Lung microvascular endothelial cell (primary cell): ENCODE measurements around the gene MCF2L. TPM values are rescaled to one million over a fixed set of nuclear protein-coding genes. Genes with fewer than 3 reads are reported as not detected.

Source experiments
- DNase-seq, 2 donors: peaks; one replicate each; pipeline versions ENCODE4 v3.0.0 to v3.0.0-alpha.2; 2010; ENCODE audit warnings: low read depth in 2 of 2
- total RNA-seq: library from RNA; depleted of rRNA; stranded (reverse); fragments of >200 nt; gene quantifications from 2 replicates; pipeline ENCODE4 v1.2.1, GENCODE V29; 2014

The MCF2L gene
- total RNA-seq, 1 donor from 2014 or later, result 10.9 TPM

DNA sequence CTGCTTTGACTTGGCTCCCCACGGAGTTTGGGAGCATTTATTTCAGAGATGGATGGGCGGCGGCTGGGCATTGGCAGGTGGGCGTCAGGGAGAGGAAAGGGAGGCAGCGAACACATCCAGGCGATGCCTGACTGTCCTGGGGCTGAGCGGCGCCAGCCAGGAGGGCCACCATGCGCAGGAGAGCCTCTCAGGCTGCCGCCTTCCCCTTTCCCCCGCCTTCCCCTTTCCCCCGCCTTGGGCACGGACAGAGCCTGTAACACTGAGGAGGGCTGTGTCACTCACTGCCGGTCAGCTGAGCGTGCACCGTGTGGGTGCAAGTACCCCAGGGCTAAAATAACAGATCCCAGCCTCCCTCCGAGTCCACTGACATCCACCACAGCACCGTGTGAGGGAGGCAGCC is 11.4 kb downstream of the MCF2L start:
- no peak for DNase-seq

DNA sequence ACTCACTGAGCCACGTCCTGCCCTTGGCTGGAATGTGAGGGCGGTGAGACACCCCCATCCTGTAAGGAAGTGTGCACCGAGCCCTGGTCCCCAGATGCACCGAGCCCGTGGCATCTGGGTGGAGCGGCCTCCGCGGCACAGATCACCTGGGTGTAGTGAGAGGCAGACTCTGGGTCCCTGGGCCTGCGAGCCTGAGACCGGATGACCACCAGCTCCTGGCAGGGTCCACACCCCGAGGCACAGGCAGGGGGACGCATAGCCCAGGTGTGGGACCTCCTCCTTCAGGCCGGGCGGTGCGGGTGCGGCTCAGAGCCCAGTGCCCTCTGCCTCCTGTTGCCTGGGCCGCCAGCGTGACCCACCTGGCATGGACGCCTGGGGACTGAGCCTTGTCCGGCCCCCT is 12.4 kb downstream of the MCF2L start:
- DNase-seq, result no peak

DNA sequence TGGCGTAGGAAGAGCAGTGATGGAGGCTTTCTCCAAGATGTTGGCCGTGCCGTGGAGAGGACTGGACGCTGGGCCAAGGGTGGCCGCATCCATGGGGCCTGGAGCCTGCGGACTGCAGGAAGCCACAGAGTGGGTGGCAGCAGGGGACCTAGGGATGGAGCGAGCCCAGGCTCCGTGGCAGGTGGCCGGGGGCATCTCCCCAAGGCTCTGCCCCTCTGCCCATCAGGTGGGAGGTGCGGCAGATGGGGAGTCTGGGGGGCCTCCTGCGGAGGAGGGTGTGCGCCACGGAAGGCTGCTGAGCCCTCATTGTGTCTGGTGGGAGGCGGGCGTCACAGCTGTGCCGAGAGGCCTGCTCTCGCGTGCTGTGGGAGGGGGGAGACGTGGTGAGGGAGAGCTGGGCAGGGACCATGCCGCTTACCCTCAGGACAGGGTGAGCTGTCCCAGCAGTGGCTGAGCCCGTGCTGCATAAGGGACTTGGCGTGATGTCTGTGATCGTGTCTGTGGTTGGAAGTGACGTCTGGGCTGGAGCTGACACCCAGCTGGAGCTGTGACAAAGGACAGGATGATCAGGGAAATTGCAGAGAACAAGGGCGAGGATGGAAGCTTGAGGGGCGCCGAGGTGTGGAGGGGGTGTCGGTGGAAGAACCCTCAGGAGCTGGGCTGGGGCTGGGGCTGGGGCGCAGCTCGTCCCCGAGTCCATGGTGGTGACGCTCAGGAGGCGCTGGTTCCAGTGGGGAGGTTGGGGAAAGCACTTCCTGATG is 13.4 kb downstream of the MCF2L start:
- DNase-seq, result no peak

DNA sequence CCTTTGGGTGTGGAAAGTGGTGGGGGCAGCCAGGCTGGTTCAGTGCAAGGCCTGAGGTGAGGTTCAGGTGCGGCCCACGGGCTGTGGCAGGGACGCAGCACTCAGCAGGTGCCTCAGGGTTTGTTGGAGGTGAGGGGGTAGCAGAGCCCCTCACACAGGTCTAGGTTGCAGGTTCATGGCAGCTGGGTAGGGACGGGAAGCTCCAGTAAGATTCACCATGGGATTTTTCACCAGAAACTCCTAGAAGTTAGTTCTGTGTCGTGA is 14.0 kb downstream of the MCF2L start:
- no peak for DNase-seq

DNA sequence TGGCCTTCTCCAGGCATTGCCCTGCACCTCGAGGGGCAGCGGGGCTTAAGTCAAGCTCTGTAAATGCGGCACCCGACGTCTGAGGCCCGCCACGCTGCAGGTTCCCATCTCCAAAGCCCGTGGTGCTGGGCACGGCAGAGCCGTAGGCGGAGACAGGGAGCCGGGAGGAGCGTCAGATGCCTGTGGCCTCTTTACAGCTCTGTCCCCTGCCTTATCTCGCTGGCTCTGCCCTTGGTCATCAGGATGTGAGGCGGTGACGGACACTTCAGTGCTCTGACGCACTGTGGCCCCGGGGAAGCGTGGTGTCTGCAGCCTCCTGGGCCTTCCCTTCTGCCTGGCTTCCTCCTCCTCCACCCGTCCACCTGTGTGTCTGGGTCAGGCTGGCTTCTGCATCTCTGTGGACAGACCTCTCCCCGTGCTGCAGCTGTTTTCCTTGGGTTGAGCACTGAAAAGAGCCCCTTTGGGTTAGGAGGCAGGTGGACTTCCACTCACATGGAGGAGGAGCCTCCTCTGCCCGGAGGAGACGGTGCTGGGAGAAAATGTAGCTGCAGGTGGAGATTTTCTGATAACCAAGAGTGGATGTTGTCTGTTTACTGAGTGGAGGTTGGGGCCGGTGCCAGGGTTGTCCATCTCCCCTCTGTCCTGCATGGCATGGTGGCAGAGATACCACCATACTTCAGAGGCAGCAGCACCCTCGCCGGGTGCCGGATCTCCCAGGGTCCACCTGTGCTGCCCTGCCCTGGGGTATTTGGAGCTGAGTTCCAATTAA is 14.6 kb downstream of the MCF2L start:
- no peak for DNase-seq

DNA sequence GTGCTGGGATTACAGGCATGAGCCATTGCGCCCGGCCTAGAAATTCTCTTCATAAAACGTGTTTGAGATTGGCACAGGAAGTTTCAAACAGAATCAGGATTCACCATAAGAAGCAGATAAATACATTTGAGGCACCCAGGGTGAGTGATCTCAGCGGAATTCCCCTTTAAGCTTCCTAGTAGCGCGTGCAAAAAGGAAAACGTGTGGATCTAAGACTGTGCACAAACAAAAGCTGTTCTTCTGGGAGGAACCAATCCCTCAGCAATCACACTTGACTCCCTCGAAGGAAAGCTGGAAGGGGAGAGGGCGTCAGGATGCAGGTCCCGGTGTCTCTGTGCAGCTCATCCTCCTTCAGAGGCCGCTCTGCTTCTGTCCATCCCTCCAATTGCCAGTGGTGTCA is 15.5 kb downstream of the MCF2L start:
- DNase-seq, result no peak

DNA sequence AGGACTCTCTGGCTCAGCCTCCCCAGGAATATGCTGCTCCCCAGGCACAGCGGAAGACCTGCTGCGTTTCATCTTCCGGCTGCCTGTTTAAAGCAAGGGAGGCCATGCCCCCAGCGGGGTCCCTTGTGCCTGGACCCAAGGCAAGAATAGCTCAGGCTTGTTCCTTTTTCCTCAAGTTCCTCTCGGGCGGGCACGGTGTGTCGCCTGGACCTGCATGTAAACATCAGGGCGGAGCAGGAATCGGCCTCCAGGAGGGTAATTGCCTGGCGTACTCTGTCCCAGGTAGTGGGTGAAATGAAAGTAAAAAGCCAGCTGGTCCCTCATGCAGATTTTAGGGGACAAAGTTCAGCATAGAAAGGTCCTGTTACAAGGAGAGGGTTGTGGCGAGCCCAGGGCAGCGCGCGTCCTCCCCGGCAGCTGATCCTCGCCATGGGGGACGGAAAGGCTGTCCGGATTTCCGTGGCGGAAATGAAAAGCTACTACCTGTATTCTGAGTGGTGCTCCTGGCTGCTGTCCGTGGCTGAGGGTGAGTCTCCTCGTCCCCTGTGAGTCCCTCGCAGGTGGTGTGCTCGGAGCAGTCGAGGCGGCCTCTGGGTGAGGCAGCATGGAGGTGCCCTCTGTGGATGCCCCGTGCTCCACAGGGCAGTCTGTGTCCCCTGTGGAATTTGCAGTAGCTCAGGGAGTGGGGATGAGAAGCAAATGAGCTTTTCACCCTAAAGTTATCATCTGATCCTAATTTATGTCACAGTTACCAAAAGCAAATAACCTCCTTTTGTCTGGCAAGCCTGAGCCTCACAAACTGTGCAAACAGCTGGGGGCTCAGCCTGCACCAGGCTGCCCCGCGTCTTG is 16.2 kb downstream of the MCF2L start:
- DNase-seq, result no peak

DNA sequence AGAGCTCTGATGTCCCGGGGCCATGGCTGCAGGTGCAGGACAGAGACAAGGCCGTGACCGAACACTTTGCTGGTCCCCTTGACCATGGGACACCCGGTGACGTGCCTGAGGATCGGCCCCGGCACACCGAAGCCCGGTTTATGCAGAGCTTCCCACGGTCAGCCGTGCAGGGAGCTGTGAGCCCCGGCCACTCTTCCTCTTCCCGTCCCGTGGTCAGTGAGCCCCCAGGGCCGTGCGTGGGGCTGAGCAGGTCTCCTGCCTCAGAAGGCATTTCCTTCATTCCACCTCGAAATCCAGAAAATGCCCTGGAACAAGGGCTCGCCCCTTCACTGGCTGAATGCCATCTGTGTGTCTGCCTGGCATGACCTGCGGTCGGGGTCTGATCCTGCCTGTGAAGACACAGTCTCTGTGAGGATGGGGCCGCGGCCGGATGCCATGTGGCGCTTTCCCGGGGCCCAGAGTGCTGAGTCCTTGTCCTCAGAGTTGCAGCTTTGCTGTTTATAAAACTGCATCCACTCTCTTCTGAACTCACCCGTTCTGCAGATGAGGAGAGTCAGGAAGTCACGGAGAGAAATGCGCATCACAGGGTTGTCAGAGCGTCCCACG is 16.9 kb downstream of the MCF2L start:
- no peak for DNase-seq

DNA sequence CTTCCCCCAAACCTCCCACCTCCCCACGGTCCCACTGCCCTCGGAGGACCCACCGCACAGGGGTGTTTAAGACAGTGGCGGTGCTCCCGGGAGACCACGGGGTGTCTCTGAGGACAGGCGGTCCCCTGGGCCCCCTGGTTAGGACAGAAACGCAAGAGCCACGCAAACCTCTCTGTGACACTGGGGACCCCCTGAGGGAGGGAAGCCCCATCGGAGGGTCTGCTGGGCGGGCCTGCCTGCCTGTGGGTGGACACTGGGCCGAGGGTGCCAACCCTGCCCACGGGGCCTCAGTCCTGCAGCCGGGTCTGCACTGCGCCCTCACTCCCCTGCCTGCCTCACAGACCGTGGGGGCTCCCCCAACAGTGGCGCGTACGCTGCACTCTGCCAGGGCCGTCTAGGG is 17.5 kb downstream of the MCF2L start:
- DNase-seq, result no peak

DNA sequence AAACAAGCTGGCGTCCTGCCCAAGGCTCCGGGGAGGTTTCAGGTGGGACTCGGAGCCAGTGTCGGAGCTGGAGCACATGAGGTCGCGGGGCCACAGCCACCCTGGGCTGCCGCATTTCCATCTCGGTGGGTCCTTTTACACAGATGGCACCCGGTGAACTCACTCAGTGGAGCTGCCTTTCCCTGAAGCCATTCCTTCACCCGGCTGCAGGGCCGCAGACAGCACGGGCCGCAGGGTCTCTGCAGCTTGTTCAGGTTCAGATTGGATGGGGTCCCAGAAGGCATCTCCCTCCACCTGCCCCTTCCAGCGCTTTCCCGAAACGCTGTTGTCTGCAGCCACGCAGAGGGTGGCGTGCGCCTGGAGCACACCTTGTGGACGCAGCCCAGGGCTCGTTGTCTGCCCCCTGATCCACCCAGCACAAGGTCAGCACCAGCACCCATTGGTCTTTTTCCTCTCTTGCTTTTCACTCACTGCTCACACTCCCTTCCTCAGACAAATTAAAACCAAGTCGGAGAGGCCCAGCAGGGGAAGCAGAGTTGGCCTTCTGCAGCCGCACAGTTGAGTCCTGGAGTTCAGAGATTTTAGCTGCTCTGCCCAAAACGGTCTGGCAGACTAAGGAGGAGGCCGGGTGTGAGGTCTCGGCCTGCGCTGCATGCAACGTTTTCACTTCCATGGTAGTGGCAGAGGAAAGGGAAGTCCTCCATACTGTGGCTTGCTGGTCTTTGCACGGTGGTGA is 18.1 kb downstream of the MCF2L start:
- DNase-seq, result no peak

DNA sequence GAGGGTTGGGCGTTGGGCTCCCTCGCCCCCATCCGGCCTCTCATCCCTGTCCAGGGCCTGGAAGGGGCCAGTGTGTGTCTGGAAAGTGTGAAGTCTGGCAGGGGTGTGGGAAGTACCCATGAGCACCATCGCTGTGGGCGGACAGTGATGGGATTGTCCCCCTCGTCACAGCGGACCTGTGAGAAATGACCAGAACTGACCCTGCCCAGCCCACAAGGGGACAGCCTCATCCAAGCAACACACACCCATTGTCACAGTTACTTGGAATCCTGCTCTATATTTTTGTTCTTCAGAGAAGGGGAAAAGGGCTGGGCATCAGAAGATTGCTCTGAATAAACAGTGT is 18.6 kb downstream of the MCF2L start:
- DNase-seq, result no peak

DNA sequence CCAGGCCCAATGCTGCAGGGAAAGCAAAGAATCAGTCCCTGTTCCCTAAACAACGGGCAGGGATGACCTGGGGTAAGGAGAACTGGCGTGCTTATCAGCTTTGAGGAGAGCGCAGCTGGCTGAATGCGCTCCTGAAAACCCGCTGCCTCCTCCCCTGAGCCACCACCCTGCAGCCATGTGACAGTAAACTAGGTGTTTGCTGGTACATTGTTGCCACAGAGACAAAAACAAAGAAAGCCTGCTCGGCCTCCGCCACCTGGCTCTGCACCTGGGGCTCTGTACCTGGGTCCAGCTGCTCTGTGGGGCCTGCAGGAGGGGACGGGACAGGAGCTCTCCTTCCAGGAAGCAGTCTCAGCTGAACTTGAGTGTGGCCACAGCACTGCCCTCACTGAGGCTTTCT is 21.8 kb downstream of the MCF2L start:
- DNase-seq, result no peak

DNA sequence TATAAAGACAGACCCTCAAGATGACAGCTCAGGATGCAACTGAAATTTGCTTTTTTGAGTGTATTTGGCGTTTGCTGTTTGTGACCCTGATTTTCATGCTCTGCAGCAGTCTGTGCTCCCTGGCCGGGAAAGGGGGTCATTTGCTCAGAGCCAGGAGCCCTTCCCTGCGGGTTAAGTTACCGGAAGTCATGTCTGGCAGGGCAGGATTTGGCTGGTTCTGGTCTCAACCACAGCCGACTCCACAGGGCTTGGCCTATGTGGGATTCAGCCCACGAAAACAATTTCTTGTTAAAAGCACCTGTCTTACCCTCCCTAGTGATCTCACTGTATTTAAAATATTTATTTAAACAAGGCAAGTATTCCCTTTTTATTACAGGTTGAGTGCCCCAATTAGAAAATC is 22.6 kb downstream of the MCF2L start:
- no peak for DNase-seq

DNA sequence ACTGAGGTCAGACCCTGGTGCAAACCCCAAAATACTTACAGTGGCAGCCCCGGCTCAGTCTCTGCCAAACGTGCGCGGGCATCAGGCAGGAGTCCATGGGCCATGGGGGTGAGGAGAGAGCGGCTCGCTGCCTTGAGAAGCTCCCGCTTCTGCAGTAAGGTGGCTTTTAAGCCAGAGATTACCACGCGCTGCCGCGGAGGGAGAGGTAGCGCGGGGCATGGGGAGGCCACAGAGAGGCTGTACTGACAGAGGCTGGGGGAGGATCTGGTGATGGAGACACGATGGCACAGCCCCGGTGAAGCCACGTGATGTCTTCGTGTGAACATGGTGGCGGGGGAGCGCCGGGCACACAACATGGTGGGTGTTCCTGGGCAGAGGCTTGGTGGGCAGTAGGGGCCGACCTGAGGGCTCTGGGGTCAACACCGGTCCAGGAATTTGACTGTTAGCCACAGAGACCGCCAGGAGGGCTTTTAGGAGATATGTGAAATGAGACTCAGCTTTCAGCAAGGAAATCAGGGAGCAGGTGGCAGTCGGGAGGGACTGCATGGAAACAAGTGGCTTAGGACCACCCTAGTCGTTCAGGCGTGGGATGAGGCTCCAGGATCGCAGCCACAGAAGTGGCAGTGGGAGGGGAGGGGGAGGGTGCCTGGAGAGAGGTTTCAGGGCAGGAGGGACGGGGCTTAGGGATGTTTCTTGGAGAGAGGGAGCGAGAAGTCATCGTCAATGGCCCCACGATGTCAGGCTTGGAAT is 24.1 kb downstream of the MCF2L start:
- no peak for DNase-seq

DNA sequence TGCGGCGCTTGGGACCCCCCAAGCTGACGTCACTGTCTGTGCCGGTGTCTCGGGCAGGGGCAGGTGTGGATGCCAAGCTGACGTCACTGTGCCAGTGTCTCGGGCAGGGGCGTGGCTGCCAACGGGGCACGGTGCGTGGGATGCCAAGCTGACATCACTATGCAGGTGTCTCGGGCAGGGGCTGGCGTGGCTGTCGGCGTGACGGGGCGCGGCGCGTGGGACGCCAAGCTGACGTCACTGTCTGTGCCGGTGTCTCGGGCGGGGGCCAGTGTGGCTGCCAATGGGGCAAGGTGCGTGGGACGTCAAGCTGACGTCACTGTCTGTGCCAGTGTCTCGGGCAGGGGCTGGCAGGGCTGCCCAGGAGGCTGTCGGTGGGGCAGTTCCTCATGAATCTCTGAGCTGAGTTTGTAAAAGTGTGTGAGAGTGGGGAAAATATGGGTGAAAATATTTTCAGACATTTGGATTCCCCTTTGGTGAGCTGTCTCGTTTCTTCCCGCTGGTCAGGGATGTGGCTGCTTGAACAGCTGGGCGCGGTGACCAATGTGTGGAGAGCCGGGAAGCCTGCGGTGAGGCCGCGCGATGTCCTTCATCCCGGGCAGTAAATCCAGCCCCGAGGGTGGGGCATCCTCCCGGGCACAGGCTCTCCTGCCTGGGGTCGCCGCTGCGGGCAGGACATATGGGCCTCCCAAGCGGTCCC is 25.2 kb downstream of the MCF2L start:
- no peak for DNase-seq

DNA sequence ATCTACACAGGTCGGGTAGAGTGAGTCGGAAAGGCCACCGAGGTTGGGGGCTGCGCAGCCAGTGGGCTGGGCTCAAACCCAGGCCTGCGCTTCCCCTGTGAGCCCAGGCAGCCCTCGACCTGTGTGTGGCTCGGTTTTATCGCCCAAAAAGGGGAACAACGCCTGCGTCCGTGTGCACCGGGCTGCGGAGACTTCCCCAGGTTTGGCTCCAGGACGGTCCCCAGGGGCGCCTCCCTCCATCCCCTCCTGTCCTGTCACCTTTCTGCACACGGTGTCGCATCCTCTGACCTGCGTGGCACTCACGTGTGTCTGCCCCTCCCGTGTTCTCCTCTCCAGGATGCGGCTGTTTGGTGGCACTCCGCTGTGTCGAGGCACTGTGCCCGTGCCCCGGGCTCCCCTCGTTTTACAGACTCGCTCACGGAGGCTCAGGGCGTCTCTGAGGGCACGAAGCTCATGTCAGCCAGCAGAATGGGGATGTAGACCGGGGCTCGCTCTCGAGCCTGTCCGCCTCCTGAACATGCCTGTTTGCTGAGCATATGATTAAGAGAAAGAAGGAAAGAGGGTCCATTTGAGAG is 25.9 kb downstream of the MCF2L start:
- DNase-seq, result no peak

DNA sequence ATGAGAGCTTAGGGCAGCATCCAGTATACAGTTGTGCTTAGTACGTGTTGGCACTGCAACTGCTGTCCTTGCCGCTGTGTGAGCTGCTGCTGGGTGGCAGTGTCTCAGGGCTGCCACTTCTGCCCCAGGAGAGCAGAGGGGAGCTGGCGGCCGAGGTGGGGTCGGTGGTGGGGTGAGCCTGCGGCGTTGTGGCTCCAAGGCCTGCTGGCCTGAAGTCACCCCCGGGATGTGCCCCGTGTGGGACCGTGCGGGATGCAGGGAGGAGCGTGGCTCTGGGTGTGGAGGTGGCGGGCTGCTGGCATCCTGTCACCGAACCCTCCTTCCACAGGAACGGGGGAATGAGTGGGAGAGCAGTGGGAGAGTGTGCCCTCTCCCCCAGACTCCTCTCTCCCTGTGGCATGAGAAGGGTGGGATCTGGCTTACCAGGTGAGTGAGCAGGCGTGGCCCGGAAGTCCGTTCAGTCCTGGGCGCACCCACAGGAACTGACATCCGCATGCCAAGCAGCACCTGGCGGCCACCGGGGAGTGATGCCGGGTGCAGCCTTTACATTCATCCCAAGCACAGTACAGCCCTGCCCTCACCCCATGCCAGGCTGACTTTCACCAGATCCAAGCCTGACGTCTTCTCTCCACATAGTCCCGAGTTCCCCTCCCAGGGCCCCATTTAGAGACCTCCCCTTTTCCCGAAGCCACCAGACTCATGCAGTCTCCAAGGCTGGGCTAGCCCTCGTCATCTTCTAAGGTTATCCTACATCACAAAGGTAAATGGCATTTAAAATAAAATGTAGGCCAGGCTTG is 26.6 kb downstream of the MCF2L start:
- DNase-seq, result no peak

DNA sequence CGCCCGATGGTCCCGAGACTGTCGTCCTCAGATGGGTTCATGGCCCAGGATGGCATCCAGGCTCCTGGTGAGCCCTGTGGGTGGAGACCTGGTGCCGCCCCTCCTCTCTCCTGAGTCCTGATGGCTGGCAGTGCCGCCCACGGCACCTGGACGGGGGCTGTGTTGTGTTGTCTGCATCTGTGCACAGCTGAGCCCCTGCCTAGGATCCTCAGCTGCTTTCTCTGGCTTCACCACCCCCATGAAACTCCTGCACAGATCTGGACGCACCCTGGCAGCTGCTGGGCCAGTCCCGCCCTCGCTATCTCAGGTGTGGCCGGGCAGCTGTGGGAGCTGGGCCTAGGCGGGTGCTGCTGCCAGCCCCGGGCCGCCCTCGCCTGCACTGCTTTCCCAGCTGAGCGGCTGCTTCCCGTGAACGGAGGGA is 27.7 kb downstream of the MCF2L start:
- no peak for DNase-seq
